ENCODE data around the gene MOB2.

GRCh38 chr11:1422981-1423380 lies 63.6 kb downstream of the MOB2 start:
- TF ChIP-seq CTCF (conservative IDR thresholded peaks at IDR 0.05; ENCODE audit: low read length) = no peak
- no peak for TF ChIP-seq EZH2phosphoT487 (IDR thresholded peaks at IDR 0.05; ENCODE audit: borderline replicate concordance)
